Spleen (tissue), 7 donors: Measurements from ENCODE around the gene RNASET2.

ENCODE experiments used
- POLR2AphosphoS5 ChIP-seq, 3 donors: sonication (generic); formaldehyde crosslinking; IDR thresholded peaks; one replicate each; pipeline ENCODE4 v1.5.1; 2017; ENCODE audit warnings: antibody characterized with exemption in 3 of 3
- TF ChIP-seq, protein P1 (sequence below), 11 experiments: fragments of 200-600 bp in 7 of 11; fragments of 450-650 bp in 4 of 11; sonication (generic) in 4 of 11; IDR thresholded peaks in 8 of 11; conservative IDR thresholded peaks in 3 of 11; 1 replicate in 7 of 11; 2 replicates in 4 of 11; pipeline versions ENCODE4 v1.4.0 to v1.8.0; 2016 to 2021; ENCODE audit warnings: antibody characterized with exemption in 11 of 11, inconsistent platforms in 4 of 11, mild to moderate bottlenecking in 1 of 11
- donor health status: DM: no; HTN: no; CAD: no; lungs with moderate emphysema.
- donor health status: DM: no; HTN: no; CAD: no.
- donor health status: DM: no; HTN: no; CAD: no.

- peak in 1 of 3 donors; percentile 51 for TF ChIP-seq POLR2AphosphoS5 (IDR thresholded peaks at IDR 0.05)
- TF ChIP-seq, protein P1, sequence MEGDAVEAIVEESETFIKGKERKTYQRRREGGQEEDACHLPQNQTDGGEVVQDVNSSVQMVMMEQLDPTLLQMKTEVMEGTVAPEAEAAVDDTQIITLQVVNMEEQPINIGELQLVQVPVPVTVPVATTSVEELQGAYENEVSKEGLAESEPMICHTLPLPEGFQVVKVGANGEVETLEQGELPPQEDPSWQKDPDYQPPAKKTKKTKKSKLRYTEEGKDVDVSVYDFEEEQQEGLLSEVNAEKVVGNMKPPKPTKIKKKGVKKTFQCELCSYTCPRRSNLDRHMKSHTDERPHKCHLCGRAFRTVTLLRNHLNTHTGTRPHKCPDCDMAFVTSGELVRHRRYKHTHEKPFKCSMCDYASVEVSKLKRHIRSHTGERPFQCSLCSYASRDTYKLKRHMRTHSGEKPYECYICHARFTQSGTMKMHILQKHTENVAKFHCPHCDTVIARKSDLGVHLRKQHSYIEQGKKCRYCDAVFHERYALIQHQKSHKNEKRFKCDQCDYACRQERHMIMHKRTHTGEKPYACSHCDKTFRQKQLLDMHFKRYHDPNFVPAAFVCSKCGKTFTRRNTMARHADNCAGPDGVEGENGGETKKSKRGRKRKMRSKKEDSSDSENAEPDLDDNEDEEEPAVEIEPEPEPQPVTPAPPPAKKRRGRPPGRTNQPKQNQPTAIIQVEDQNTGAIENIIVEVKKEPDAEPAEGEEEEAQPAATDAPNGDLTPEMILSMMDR (IDR thresholded peaks at IDR 0.05 in 8 of 11, conservative IDR thresholded peaks at IDR 0.05 in 3 of 11) = peak in 8 of 11 experiments; percentile 15 to 61 (median 41)
Measured at GRCh38 chr6:166997768-166998255, 41.5 kb upstream of the RNASET2 start.
